ENCODE results near the gene CIB2.

CIB2 gene

GRCh38 chr15:78064544-78064943 lies 66.7 kb downstream of the CIB2 start:
- no peak for DNase-seq

GRCh38 chr15:78063970-78064385 lies 67.3 kb downstream of the CIB2 start:
- no peak for DNase-seq

DNA sequence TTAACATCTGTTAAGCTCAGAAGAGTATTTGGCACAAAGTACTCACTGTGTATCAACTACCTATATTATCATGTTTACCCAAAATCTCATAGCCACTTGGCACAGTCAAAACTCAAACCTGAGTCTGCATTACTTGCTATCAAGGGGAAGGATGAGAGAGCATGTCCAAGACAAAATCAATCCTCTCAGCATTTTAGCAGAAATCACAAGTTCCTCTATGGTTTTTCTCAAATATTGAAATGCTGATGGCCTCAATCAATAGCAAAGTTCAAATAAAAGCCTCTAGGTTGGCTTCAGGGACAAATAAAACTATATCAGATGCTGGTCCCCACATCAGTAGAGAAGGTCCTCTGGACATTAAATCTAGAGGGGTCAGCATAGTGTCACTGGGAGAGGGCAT lies 68.0 kb downstream of the CIB2 start:
- DNase-seq: no peak

DNA sequence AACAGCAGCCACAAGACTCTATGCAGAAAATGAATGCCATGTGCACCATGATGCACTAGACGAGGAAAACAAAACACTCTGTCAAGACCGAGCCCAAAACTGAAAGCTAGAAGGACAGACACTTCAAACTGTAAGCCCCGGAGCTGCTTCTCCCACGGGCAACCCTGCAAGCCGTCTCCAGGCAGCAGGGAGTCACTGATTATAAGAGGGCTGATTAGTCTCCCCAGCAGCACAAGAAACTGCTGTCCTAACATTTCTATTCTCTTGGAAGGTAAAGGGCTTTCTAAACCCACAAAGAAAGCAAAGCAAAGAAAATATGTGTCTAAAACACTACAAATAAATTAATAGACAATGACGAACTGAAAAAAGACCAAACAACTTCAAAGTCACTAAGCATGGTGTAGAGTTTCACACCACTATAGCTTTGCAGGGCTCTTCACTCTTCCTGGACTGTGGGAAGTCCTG lies 69.2 kb downstream of the CIB2 start:
- DNase-seq: peak; percentile 30

DNA sequence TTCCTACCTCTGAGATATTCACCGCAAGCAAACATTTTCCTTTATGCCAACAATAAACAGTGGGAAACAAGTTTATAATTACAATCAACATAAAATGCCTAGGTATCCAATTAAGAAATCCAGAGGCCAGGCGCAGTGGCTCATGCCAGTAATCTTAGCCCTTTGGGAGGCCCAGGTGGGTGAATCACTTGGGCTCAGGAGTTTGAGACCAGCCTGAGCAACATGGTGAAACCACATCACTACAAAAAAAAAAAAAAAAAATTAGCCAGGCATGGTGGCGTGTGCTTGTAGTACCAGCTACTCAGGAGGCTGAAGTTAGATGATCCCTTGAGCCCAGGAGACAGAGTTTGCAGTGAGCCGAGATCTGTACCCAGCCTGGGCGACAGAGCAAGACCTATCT lies 71.0 kb downstream of the CIB2 start:
- DNase-seq: no peak

DNA sequence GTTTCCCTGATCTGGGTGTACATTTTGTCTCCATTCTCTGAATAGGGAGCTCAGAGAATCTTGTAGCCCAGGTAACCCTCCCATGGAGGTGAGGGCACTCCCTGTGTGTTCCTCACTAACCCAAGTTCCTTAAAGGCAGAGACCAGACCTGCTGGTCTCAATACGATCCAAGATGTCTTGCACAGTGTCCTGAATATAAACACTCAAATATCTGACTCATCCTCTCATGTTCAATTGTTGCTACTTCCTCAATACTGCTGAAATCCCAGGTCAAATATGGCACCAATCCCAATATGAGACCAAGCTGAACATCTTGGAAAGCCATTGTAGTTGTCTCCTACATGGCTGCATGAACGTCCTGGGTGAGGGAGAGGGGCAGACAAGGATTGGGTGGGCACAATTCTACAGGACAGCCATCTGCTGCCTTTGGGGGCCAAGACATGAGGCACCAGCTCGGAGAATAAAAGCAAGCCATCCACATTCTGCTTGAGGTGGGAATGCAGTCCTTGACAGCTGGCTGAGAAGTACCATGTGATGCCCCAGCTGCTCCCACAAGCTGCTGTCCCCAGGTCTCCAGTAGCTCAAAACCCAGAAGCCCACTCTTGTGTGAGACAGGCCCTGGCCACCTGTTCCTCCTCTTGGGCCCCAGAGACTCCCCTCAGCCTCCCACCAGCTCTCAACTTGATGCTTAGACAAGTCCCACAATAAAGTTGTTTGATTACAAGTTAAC lies 72.0 kb downstream of the CIB2 start:
- no peak for DNase-seq

DNA sequence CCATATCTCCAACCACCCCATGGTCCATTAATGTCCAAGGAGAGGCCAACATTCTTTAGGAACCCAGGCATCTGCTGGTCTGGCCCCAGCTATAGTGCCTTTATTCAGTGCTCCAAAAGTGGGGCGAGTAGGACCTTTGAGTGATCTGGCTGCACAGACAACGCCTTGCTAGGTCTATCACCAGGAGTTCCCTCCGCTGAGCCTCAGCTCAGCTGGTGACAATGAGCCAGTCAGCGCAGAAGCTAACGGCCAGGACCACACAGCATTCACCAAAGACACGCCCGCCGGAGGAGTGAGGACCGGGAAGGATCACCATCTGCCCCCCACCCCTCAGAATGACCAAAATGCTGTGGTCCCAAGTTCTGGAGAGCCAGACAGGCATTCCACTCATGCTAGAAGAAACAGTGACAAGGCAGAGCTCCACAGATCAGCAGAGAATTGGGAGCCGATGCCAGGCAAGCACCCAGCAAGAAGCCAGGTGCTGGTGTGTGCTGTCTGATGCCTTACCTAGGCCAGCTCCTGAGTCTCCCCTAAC lies 72.8 kb downstream of the CIB2 start:
- no peak for DNase-seq

DNA sequence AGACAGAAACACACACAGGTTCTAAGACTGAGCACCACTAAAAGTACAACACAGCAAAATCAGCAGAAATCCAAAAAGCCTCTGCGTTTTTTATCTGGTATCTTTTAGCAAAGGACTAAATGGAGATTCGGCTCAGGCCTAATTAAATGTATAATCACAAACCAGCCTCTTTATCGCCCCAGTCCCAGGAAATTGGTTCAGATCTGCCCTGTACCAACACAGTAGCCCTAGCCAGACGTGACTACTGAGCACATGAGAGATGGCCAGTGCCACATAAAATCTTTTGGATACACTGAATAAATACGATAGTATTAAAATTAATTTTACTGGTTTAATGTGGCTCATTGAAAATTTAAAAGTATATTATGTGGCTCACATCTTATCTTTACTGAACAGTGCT lies 73.4 kb downstream of the CIB2 start:
- DNase-seq: no peak

DNA sequence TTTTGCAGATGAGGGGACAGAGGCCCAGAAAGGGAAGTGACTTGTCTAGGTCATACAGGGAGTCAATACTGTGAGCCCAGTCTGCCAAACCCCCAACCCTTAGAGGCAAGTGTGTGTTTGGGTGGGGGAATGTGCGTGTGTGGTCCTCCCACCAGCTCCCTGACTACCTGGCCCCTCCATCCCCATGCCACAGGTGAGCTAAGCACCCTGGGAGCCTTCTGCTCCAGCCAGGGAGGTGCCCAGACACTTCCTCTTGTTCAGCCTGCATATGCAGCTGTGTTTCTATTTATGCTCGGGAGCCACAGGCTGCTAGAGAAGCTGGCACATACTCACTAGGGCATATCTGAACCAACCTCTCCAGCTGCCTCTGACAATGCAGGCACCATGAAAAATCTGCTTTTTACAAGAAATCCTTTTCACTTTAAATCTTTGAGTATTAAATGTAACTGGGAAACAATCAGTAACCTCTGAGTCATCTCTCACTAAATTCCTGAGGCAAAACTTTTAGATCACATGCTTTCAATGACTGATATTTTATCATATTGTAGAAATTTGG lies 74.5 kb downstream of the CIB2 start:
- DNase-seq: no peak

- no peak for DNase-seq
Observed at GRCh38 chr15:78055919-78056713, 75.1 kb downstream of the CIB2 start.

DNA sequence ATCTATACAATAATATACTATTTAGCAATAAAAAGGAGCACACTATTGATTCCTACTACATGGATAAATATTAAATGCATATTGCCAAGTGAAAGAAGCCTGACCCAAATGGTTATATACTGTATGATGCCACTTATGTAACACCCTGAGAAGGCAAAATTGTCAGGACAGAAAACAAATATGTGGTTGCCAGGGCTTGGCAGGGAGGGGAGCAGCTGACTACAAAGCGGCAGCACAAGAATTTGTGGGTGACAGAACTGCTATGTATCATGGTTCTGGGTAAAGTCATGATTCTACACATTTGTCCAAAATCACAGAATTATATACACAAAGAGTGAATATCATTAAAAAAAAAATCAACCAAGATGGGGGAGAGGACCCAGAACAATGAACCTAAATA lies 76.3 kb downstream of the CIB2 start:
- no peak for DNase-seq
